HL-60 (cell line): Measurements from ENCODE around the gene FAM167B.
"Not testable (repeated sequence)": the region's sequence is repeated elsewhere in the genome, so short reads cannot be mapped to it uniquely, and the experiment has no call there.

ENCODE experiments used
- DNase-seq, 2 experiments: peaks; one replicate each; pipeline ENCODE4 v3.0.0-alpha.2; 2010 to 2020; ENCODE audit warnings: low read depth in 1 of 2, low spot score in 1 of 2
- H3K27ac ChIP-seq: fragments of 250-450 bp; sonication (Bioruptor Pico); replicated peaks from 2 replicates; pipeline ENCODE4 v1.5.1; 2020; ENCODE audit warnings: mild to moderate bottlenecking, moderate library complexity
- H3K27me3 ChIP-seq: fragments of 250-450 bp; sonication (Bioruptor Pico); 2 replicates; pipeline ENCODE4 v1.5.1; 2021; ENCODE audit warnings: mild to moderate bottlenecking, moderate library complexity; ENCODE audit not compliant: insufficient read depth, poor library complexity, severe bottlenecking
- H3K4me3 ChIP-seq: replicated peaks from 2 replicates; pipeline ENCODE4 v1.5.1; 2011; ENCODE audit warnings: mild to moderate bottlenecking, control low read depth, low read length; ENCODE audit not compliant: insufficient read depth
- CTCF ChIP-seq: IDR thresholded peaks from one replicate; pipeline ENCODE4 v1.5.1; 2011; ENCODE audit warnings: low read length, control low read depth, inconsistent platforms; ENCODE audit not compliant: insufficient read depth
- GABPA ChIP-seq: IDR thresholded peaks from 2 replicates; pipeline ENCODE4 v1.6.1; 2012; ENCODE audit warnings: low read depth
- POLR2AphosphoS5 ChIP-seq: IDR thresholded peaks from 2 replicates; pipeline ENCODE4 v1.6.1; 2012; ENCODE audit warnings: low read depth
- SPI1 ChIP-seq: IDR thresholded peaks from 2 replicates; pipeline ENCODE4 v1.6.1; 2012; ENCODE audit warnings: low read depth, mild to moderate bottlenecking, borderline replicate concordance
- TF ChIP-seq, protein P1 (sequence below): IDR thresholded peaks from 2 replicates; pipeline ENCODE4 v1.6.1; 2012; ENCODE audit warnings: low read depth; ENCODE audit not compliant: insufficient replicate concordance

Gene FAM167B

GRCh38 chr1:32289256-32289655 lies 42.2 kb downstream of the FAM167B start:
- Histone ChIP-seq H3K27me3 (no peaks in the 10 kb centered on the region), H3K4me3 (no peak overlapping the region), H3K27ac (no peak overlapping the region)
- no peak for TF ChIP-seq GABPA
- TF ChIP-seq, protein P1, sequence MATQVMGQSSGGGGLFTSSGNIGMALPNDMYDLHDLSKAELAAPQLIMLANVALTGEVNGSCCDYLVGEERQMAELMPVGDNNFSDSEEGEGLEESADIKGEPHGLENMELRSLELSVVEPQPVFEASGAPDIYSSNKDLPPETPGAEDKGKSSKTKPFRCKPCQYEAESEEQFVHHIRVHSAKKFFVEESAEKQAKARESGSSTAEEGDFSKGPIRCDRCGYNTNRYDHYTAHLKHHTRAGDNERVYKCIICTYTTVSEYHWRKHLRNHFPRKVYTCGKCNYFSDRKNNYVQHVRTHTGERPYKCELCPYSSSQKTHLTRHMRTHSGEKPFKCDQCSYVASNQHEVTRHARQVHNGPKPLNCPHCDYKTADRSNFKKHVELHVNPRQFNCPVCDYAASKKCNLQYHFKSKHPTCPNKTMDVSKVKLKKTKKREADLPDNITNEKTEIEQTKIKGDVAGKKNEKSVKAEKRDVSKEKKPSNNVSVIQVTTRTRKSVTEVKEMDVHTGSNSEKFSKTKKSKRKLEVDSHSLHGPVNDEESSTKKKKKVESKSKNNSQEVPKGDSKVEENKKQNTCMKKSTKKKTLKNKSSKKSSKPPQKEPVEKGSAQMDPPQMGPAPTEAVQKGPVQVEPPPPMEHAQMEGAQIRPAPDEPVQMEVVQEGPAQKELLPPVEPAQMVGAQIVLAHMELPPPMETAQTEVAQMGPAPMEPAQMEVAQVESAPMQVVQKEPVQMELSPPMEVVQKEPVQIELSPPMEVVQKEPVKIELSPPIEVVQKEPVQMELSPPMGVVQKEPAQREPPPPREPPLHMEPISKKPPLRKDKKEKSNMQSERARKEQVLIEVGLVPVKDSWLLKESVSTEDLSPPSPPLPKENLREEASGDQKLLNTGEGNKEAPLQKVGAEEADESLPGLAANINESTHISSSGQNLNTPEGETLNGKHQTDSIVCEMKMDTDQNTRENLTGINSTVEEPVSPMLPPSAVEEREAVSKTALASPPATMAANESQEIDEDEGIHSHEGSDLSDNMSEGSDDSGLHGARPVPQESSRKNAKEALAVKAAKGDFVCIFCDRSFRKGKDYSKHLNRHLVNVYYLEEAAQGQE, result no peak
- no peak for TF ChIP-seq CTCF
- no peak for TF ChIP-seq POLR2AphosphoS5
- TF ChIP-seq SPI1, result no peak
- DNase-seq, result no peak

DNA sequence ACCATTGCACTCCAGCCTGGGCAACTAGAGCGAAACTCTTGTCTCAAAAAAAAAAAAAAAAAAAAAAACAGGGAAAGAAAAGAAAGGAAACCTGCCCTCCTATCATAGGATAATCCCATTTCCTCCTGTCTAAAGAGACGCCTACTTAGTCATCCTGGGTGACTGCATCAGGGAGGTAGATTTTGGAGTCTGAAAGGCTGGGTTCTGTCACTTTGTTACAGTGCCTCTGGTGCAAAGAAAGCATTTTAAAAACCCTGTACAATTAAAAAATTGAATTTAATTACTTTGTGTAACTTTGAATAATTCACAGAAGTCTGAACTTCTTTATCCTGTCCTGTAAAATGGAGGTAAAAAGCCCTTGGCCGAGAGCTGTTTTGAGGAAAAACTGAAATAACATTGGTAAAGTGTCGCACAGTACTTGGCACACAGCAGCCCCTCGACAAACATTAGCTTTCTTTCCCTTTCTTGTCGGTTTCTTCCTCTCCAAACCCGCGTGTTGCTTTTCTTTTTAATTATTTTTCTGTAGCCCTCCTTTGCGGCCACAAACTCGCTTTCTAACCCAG lies 44.2 kb downstream of the FAM167B start:
- no peak for DNase-seq
- H3K27ac ChIP-seq, result peak overlapping the region; percentile 89
- TF ChIP-seq, protein P1, result no peak
- no peak for TF ChIP-seq GABPA
- TF ChIP-seq SPI1, result no peak
- TF ChIP-seq CTCF, result no peak
- no peak for TF ChIP-seq POLR2AphosphoS5
- H3K27me3 ChIP-seq, result no peaks in the 10 kb centered on the region
- peak overlapping the region; percentile 90 for H3K4me3 ChIP-seq

DNA sequence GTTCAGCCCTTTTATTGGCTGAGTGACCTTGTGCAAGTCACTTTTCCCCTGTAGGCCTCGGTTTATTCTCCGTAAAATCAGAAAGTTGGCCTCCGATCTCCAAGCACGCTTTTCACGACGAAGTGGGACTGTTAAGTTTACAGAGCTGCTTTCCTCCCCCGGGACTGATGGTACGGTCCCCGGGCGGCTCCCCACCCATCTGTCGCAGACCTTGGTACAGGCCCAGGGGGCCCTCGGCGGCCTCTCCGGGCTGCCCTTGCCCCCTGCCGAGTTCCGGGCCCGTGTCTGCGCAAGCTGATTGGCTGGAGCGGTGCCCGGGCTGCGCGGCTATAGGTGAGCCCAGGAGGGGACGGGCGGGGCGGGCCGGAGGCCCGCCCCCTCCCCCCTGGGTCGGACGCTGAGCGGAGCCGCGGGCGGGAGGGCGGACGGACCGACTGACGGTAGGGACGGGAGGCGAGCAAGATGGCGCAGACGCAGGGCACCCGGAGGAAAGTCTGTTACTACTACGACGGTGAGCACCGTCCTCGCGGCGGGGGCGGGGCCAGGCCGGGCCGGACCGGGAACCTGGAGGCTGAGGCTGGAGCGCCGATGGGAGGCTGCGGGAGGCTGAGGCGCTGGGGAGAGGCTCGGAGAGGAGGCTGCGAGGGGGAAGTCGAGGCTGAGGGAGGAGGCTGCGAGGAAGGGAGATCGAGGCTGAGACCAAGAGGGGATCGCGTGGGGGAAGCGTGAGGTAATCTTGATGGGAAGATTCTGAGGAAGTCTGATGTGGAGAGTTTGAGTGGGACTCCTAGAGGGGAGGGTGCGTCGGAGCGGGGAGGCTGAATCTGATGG lies 44.9 kb downstream of the FAM167B start, which contains the start of gene HDAC1:
Gene HDAC1, plus strand, starts transcription at position 376 of the 831 bp plus-strand sequence. Its CDS starts 87 bp downstream, at position 463.
- H3K27ac ChIP-seq, result peak within 1 kb of the TSS; percentile 89
- H3K4me3 ChIP-seq, result peak within 1 kb of the TSS; percentile 90
- DNase-seq, result peak; percentile 98 to 99
- TF ChIP-seq, protein P1, result peak; percentile 58
- TF ChIP-seq CTCF (no peak), GABPA (peak; percentile 20; the same call in 1 of the 2 replicates), POLR2AphosphoS5 (peak; percentile 79)
- H3K27me3 ChIP-seq, result no peaks in the 10 kb centered on the region

DNA sequence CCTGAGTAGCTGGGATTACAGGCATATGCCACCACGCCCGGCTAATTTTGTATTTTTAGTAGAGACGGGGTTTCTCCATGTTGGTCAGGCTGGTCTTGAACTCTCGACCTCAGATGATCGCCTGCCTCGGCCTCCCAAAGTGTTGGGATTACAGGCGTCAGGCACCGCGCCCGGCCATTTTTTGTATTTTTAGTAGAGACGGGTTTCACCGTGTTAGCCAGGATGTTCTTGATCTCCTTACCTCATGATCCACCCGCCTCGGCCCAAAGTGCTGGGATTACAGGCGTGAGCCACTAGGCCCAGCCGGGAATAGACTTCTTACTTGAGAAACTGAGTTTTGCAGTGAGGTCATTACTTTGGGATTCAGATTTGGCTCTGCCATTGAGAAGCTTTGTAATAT lies 51.2 kb downstream of the FAM167B start:
- not testable (repeated sequence) for H3K4me3 ChIP-seq, H3K27me3 ChIP-seq, DNase-seq, H3K27ac ChIP-seq
